Measurements from ENCODE around the gene APPL2.
"Not testable (repeated sequence)": the region's sequence is repeated elsewhere in the genome, so short reads cannot be mapped to it uniquely, and the experiment has no call there.

APPL2 gene

DNA sequence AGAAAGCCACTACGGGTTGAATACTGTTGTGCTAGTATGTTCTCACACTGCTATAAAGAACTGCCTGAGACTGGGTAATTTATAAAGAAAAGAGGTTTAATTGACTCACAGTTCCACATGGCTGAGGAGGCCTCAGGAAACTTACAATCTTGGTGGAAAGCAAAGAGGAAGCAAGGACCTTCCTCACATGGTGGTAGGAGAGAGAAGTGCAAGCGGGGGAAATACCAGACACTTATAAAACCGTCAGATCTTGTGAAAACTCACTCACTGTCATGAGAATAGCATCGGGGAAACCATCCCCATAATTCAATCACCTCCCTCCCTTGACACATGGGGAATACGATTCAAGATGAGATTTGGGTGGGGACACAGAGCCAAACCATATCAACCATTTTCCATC lies 20.5 kb upstream of the APPL2 start:
- not testable (repeated sequence) for DNase-seq

GRCh38 chr12:105256011-105256410 lies 20.0 kb upstream of the APPL2 start:
- DNase-seq: no peak

DNA sequence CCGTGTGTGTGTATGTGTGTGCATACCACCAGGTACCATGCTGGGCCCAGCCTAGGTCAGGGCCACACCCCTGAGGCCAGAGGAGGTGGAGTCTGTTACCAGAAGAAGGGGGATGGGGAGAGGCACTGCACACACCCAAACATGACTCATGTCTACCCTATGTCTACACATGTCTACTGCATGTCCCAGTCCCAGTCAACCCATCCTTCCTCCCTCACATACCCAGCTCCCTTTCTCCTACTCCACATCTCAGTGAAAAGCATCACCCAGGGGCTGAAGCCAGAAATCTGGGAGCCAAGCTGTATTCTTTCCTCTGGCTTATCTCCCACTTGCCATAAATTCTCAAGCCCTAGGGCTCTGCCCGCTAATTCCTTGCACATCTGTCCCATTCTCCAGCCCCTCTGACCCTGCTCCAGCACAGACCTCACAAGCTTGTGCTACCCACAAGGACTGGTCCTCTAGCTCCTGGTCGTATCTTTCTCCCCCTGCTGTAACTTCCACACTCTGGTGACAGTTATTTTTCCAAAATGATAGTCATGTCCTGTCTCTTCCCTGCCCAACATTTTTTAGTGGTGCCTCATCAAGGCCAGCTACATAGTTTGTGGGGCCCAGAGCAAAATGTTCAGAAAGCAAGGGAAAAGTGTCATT lies 18.0 kb upstream of the APPL2 start:
- DNase-seq: no peak

GRCh38 chr12:105252901-105253300 lies 16.9 kb upstream of the APPL2 start:
- DNase-seq: no peak

- not testable (repeated sequence) for DNase-seq
These were observed 9.9 kb upstream of the APPL2 start for GRCh38 chr12:105245776-105246427.

DNA sequence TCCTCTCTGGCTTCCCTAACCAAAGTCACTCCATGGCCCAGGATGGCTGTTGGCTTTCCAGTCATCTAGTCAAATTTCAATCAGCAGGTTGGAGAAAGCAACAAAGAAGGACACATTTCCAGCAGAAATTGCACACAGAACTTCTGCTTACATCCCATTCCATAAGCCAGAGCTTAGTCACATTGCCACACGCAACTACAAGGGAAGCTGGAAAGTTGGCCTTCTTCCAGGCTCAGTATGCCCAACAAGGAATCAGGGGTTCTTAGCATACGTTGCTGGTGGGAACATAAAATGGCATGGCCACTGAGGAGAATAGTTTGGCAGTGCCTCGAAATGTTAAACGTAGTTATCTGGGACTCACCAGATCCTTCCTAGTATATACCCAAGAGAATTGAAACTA lies 9.3 kb upstream of the APPL2 start:
- DNase-seq: no peak

- no peak for DNase-seq
These were observed 4.3 kb upstream of the APPL2 start for GRCh38 chr12:105240228-105240627.

- DNase-seq: no peak
These were observed 3.3 kb upstream of the APPL2 start for GRCh38 chr12:105239304-105239703.

GRCh38 chr12:105237666-105238065 lies 1.7 kb upstream of the APPL2 start:
- DNase-seq: no peak

- DNase-seq: no peak
These were observed 668 bp downstream of the APPL2 start for GRCh38 chr12:105235281-105235731.

DNA sequence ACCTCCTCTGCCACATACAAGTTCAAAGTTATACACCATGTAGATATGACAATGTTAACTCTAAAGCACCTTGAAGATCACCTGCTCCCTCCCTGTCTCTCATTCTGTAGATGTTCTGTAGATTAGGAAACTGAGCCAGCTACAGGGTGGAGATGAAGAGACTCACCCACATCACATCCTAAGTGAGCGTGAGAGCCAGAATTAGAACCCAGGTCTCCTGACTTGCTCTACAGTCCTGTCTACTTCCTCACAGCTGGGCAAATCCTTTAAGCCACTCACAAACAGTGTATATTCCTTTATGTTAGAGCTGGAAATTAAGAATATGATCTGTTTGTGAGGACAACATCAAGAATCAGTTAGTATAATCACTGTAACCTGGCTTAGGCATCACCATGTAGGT lies 1.8 kb downstream of the APPL2 start:
- no peak for DNase-seq

DNA sequence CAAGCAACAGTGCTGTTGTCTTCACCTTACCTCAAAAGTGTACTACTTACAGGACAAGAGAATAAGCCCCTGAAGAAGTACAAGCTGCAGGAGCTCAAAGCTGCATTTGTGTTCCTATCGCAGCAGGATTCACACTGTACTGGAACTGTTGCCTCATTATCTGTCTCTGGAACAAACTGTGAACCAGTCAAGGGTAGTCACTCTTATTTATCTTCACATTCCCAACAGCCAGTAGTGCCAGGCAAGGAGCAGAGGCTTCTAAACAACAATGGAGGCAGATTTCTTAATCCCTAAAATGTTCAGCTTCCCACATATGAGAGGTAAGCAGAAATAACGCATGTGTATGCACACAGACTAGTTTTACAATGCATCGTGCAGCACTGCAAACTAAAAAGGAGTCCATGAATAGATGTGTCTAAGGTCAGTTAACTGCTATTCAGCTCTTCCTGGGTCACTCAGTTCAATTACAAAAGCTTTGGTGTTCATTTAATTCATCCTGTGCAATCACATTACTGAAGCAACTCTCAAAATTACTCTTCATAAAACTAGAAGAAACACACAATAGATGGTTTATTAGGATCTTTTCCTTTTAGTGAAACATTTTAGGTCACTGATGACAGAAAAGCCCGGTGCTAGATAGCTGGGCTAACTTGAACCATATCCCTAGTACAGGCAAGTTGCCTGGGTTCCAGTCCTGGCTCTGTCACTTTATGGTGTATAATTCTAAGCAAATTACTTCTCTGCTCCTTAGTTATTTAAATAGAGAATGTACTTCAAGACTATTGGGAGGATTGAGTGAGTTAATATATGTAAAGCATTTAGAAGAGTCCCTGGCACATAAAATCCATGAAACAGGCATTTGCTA lies 2.7 kb downstream of the APPL2 start:
- no peak for DNase-seq

- DNase-seq: no peak
These were observed 4.6 kb downstream of the APPL2 start for GRCh38 chr12:105231396-105231795.

DNA sequence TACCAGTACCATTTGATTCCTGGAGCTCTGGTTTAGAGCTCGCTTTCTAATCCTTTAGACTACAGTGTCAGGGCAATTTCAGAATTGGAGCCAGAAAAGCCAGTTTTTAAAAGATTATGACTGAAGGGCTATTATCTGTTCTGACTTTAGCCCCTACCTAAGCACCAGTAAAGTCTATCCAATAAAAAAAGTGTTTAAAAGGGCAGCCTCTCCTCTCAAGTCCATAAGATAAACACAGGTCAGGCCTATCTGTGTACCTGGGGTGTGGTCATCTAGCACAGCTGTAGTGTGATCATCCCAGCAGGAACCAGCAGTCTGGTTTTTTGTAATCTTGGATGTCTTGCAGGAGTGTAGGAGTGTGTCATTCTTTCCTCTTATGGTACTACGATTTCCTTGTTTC lies 6.6 kb downstream of the APPL2 start:
- no peak for DNase-seq

DNA sequence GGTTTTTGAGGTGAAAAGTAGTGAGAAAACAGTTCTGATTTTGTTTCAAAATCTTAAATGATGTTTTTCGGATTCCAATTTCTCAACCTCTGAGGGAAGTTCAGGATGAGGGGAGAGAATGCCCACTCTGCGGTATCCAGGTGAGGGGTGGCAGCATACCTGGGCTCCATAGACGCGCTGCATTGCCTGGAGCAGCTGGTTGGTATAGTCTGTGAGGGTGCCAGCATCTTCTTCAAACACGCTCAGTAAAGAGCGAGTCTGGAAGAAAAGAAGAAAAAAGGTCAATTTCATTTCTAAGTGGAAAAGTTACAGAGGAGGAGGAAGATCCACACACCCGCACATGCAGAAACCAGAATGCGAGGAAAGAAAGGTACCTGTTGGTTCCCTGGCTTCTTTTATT lies 7.0 kb downstream of the APPL2 start:
- DNase-seq: no peak

DNA sequence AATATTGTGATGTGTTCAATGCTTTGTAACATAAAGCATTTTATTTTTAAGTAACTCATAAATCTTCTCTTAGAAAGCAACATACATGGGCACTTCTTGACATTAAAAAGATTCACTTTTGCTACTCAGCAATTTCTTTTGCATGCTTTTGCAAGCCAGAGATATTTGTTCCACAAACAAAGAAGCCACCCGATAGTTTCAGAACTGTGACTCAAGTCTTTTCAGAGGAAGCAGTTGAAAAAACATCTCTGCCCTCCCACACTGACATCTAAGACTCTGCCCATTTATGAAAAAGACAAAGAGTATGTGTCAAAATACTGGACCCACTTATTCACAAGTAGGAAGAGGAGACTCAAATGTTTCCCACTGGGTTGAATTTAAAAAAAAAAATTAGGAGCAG lies 7.5 kb downstream of the APPL2 start:
- DNase-seq: no peak

DNA sequence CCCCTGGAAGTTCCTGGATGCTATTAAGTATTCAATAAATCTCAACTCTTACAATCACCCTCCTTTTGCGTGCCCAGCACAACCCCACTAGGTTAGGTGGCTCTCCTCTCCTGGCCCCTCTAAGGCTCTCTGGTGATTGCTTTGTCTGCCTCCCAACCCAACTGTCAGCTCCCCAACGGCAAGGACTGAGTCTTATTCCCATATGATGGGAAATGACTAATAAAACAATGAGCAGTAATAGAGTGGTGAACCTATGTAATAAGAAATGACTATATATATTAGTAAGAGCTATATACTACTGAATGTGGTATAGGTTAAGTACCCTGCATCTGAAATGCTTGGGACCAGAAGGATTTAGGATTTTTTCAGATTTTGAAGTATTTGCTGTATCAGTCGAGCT lies 8.1 kb downstream of the APPL2 start:
- DNase-seq: no peak

GRCh38 chr12:105226219-105226618 lies 9.8 kb downstream of the APPL2 start:
- no peak for DNase-seq

DNA sequence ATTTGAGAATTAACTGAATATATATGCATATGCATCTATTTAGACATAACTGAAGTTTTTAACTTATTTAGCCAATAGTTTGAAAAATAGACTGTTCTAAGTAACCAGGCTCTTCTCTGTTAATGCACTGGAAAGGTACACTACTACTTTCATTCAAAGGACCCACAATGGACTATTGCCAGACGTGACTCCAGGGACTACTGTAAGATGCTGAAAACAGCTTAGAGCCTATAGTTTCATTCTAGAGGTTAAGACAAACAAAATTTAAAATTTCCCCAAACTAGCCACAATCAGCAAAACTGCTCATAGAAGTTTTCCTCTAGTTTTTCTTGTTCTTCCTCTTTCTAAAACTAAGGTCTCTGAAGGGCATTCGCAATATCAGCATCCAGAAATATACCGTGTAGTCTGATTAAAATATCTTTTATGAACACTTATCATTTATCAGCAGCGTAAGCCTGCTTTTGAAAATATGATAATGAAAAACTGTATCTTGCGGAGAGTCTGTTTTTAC lies 10.4 kb downstream of the APPL2 start:
- DNase-seq: no peak

- DNase-seq: no peak
These were observed 11.6 kb downstream of the APPL2 start for GRCh38 chr12:105224399-105224798.

GRCh38 chr12:105223884-105224283 lies 12.1 kb downstream of the APPL2 start:
- DNase-seq: no peak

GRCh38 chr12:105223352-105223845 lies 12.6 kb downstream of the APPL2 start:
- DNase-seq: no peak

GRCh38 chr12:105222726-105223351 lies 13.1 kb downstream of the APPL2 start:
- no peak for DNase-seq
